ENCODE measurements around the gene TMEM95. TPM values are rescaled to one million over a fixed set of nuclear protein-coding genes. Genes with fewer than 3 reads are reported as not detected.

Gene TMEM95
- total and polyA plus RNA-seq, 2 of the 8 experiments (the other 6 are each of a cell fraction or from before 2014, with no cell fraction given): not detected

GRCh38 chr17:7313890-7314718 lies 40.9 kb upstream of the TMEM95 start:
- Histone ChIP-seq H3K4me1 (replicated peaks in 1 of 4; ENCODE audit: control insufficient read depth in 3 of 4, insufficient read depth in 4 of 4, low read length in 3 of 4) (peaks cover 0 to 13% (median 7%) of the 10 kb centered on the region in 4 experiments; a peak in 5 of 7 replicates), H2AFZ (ENCODE audit: low read length) (no peak overlapping the region), H3K18ac (ENCODE audit: extremely low read depth, low read length) (no peak overlapping the region), H3K27ac (ENCODE audit: low read depth, low read length) (0 out of 2 replicates have a peak overlapping the region, but pooled peaks have one; percentile 61), H3K27me3 (replicated peaks in 1 of 4; ENCODE audit: control insufficient read depth in 3 of 4, extremely low read depth in 1 of 4, insufficient read depth in 3 of 4, low read length in 3 of 4) (no peaks in the 10 kb centered on the region), H3K9me3 (ENCODE audit: insufficient read depth in 2 of 2, low read depth in 1 of 2, low read length in 1 of 2) (no peaks in the 10 kb centered on the region), H4K91ac (replicated peaks; ENCODE audit: insufficient read length, low read length) (no peak overlapping the region), H3K4me3 (ENCODE audit: extremely low read depth in 1 of 4, insufficient read depth in 2 of 4, low read depth in 3 of 4, low read length in 4 of 4) (peak overlapping the region; percentile 55 to 95 (median 70)), H4K20me1 (replicated peaks in 1 of 2; ENCODE audit: control insufficient read depth in 1 of 2, insufficient read depth in 2 of 2, low read length in 2 of 2) (peaks cover 20 to 27% of the 10 kb centered on the region in 2 experiments), H2BK12ac (ENCODE audit: low read depth, low read length) (no peak overlapping the region), H3K14ac (ENCODE audit: insufficient read length) (no peak overlapping the region), H2BK120ac (replicated peaks; ENCODE audit: low read depth, low read length) (no peak overlapping the region), H3K36me3 (ENCODE audit: control insufficient read depth in 2 of 4, insufficient read depth in 4 of 4, low read length in 3 of 4) (peaks cover 33 to 66% (median 46%) of the 10 kb centered on the region in 4 experiments), H3K23ac (ENCODE audit: insufficient read length) (no peak overlapping the region), H2BK15ac (ENCODE audit: low read length) (no peak overlapping the region), H2BK20ac (ENCODE audit: low read length) (no peak overlapping the region), H3K23me2 (ENCODE audit: low read depth, low read length) (peaks cover under 1% of the 10 kb centered on the region; the same call in 1 of the 2 replicates), H3K9ac (replicated peaks in 1 of 4; ENCODE audit: extremely low read depth in 1 of 4, low read depth in 3 of 4, low read length in 3 of 4) (peak overlapping the region in 3 of 4 experiments; percentile 39 to 75 (median 49); a peak in 6 of 7 replicates), H2BK5ac (ENCODE audit: low read depth, low read length) (0 out of 2 replicates have a peak overlapping the region, but pooled peaks have one; percentile 60), H3K4me2 (ENCODE audit: insufficient read depth in 1 of 2, low read depth in 2 of 2, low read length in 2 of 2) (peak overlapping the region; percentile 67 to 91), H3K79me2 (ENCODE audit: control insufficient read depth in 1 of 2, insufficient read depth in 2 of 2, low read length in 2 of 2) (peaks cover 8 to 32% of the 10 kb centered on the region in 2 experiments), H4K5ac (ENCODE audit: insufficient read length, low read depth, low read length) (no peak overlapping the region), H3K79me1 (ENCODE audit: low read depth, low read length) (peaks cover 12% of the 10 kb centered on the region), H3K56ac (replicated peaks; ENCODE audit: insufficient read length, low read depth, low read length) (no peak overlapping the region), H4K8ac (ENCODE audit: extremely low read depth, insufficient read depth, low read length) (no peak overlapping the region), H3K4ac (replicated peaks; ENCODE audit: insufficient read length, low read depth, low read length) (no peak overlapping the region), H2AK5ac (ENCODE audit: low read depth, low read length) (no peak overlapping the region)
- DNase-seq (ENCODE audit: low read depth in 1 of 2, low spot score in 2 of 2): no peak
- POLR2A ChIA-PET (ENCODE audit: partially characterized antibody): interaction anchor here (0.8 to 11.3 kb wide), 42 partner anchors 8 to 859 kb away, joined by 3 to 223 read pairs (median 6); partner anchors contain the start of genes ACADVL, ACAP1, CD68 and CLDN7
- CTCF ChIA-PET (ENCODE audit: partially characterized antibody): interaction anchor here (0.7 to 3.3 kb wide), 25 partner anchors 9 to 268 kb away, joined by 3 to 17 read pairs (median 5); partner anchors contain the start of genes ACADVL, ACAP1, DLG4 and NEURL4
- 47% methylated on average over 9 of the region's 9 CpGs; no CpG with 5 or more reads in 1 of the 2 experiments for WGBS, 2 experiments (ENCODE audit: extremely low coverage in 1 of 2, insufficient coverage in 1 of 2, insufficient read length in 1 of 2, insufficient replicate concordance in 2 of 2, low coverage in 1 of 2, low lambda C conversion rate in 2 of 2, missing lambda C conversion rate in 1 of 2)
- no peak for FAIRE-seq
- TF ChIP-seq BACH1 (IDR thresholded peaks at IDR 0.05; ENCODE audit: low read length): no peak
- no peak for TF ChIP-seq KDM5A (IDR thresholded peaks at IDR 0.05; ENCODE audit: low read length)
- TF ChIP-seq BCL11A (IDR thresholded peaks at IDR 0.05; ENCODE audit: low read depth in 2 of 2, low read length in 2 of 2): no peak
- no peak for TF ChIP-seq CTCF (IDR thresholded peaks at IDR 0.05; ENCODE audit: control extremely low read depth in 1 of 3, insufficient read depth in 1 of 3, low read depth in 1 of 3, low read length in 3 of 3)
- peak; percentile 8 to 19; a peak in 2 of 3 replicates for TF ChIP-seq POLR2A (IDR thresholded peaks at IDR 0.05; ENCODE audit: control extremely low read depth in 1 of 2, low read depth in 2 of 2, low read length in 2 of 2)
- no peak for TF ChIP-seq SAP30 (IDR thresholded peaks at IDR 0.05; ENCODE audit: insufficient read depth, insufficient replicate concordance, low read length)
- no peak for TF ChIP-seq NANOG (IDR thresholded peaks at IDR 0.05; ENCODE audit: insufficient read depth, low read depth, low read length, poor library complexity, severe bottlenecking)

Measured in H1 (cell line).